Suprapubic skin (tissue), 4 donors: ENCODE data around the gene C20orf96. TPM values are rescaled to one million over a fixed set of nuclear protein-coding genes. Genes with fewer than 3 reads are reported as not detected.

Experiments
- DNase-seq, 2 donors: peaks; one replicate each; pipeline ENCODE4 v3.0.0-alpha.2; 2019; ENCODE audit warnings: low spot score in 2 of 2
- H3K27ac ChIP-seq: fragments of 200-600 bp; sonication (generic); one replicate; pipeline ENCODE4 v1.5.1; 2019
- H3K27me3 ChIP-seq: fragments of 200-600 bp; sonication (generic); one replicate; pipeline ENCODE4 v1.5.1; 2019
- H3K36me3 ChIP-seq: fragments of 200-600 bp; sonication (generic); one replicate; pipeline ENCODE4 v1.5.1; 2019
- H3K4me1 ChIP-seq: fragments of 200-600 bp; sonication (generic); one replicate; pipeline ENCODE4 v1.5.1; 2019
- H3K4me3 ChIP-seq: fragments of 200-600 bp; sonication (generic); one replicate; pipeline ENCODE4 v1.5.1; 2019; ENCODE audit warnings: mild to moderate bottlenecking
- H3K9me3 ChIP-seq: fragments of 200-600 bp; sonication (generic); one replicate; pipeline ENCODE4 v1.5.1; 2019
- CTCF ChIP-seq, 2 donors: fragments of 200-600 bp in 1 of 2; fragments of 450-650 bp in 1 of 2; sonication (generic) in 1 of 2; IDR thresholded peaks; one replicate each; pipeline ENCODE4 v1.5.1; 2016 to 2019; ENCODE audit warnings: antibody characterized with exemption in 2 of 2, mild to moderate bottlenecking in 1 of 2, moderate library complexity in 1 of 2
- EP300 ChIP-seq: sonication (generic); formaldehyde crosslinking; IDR thresholded peaks from one replicate; pipeline ENCODE4 v1.6.1; 2017; ENCODE audit warnings: antibody characterized with exemption
- POLR2A ChIP-seq, 2 donors: fragments of 450-650 bp; IDR thresholded peaks; one replicate each; pipeline ENCODE4 v1.6.1; 2017; ENCODE audit warnings: antibody characterized with exemption in 2 of 2, mild to moderate bottlenecking in 2 of 2, moderate library complexity in 2 of 2
- POLR2AphosphoS5 ChIP-seq, 3 donors: sonication (generic); formaldehyde crosslinking; IDR thresholded peaks; one replicate each; pipeline ENCODE4 v1.6.1; 2017; ENCODE audit warnings: antibody characterized with exemption in 3 of 3
- WGBS: methylation state at CpG from one replicate; pipeline ENCODE4 v1.1.5; 2018; 5-methylcytosine and 5-hydroxymethylcytosine counted together
- total RNA-seq, 4 donors: library from RNA; depleted of rRNA; stranded (reverse); fragments of >200 nt; gene quantifications; one replicate each; pipeline ENCODE4 v1.1.0, GENCODE V29; 2016

The C20orf96 gene
- total RNA-seq, 4 donors from 2014 or later: 0.91 to 5.1 (median 2.0) TPM

GRCh38 chr20:276620-277495, 13.7 kb downstream of the C20orf96 start:
- Histone ChIP-seq H3K36me3 (peaks cover 20% of the 10 kb centered on the region), H3K9me3 (no peaks in the 10 kb centered on the region), H3K27me3 (no peaks in the 10 kb centered on the region), H3K4me1 (no peaks in the 10 kb centered on the region), H3K4me3 (no peak overlapping the region), H3K27ac (no peak overlapping the region)
- TF ChIP-seq POLR2A (IDR thresholded peaks at IDR 0.05) (no peak), POLR2AphosphoS5 (IDR thresholded peaks at IDR 0.05) (no peak), EP300 (no peak), CTCF (IDR thresholded peaks at IDR 0.05) (no peak)
- DNase-seq: peak in 1 of 2 donors; percentile 38
- WGBS: 91% methylated on average over 12 of the region's 12 CpGs

GRCh38 chr20:275791-276190, 14.8 kb downstream of the C20orf96 start:
- Histone ChIP-seq H3K27me3 (no peaks in the 10 kb centered on the region), H3K9me3 (no peaks in the 10 kb centered on the region), H3K4me3 (no peak overlapping the region), H3K4me1 (no peaks in the 10 kb centered on the region), H3K36me3 (peaks cover 15% of the 10 kb centered on the region), H3K27ac (no peak overlapping the region)
- no peak for TF ChIP-seq EP300
- TF ChIP-seq POLR2AphosphoS5 (IDR thresholded peaks at IDR 0.05): no peak
- TF ChIP-seq CTCF (IDR thresholded peaks at IDR 0.05): no peak
- no peak for TF ChIP-seq POLR2A (IDR thresholded peaks at IDR 0.05)
- DNase-seq: no peak
- 92% methylated on average over 7 of the region's 7 CpGs for WGBS

- 89% methylated on average over 3 of the region's 3 CpGs for WGBS
- no peak for TF ChIP-seq POLR2AphosphoS5 (IDR thresholded peaks at IDR 0.05)
- TF ChIP-seq POLR2A (IDR thresholded peaks at IDR 0.05): no peak
- TF ChIP-seq CTCF (IDR thresholded peaks at IDR 0.05): no peak
Observed at GRCh38 chr20:273884-274283, 16.7 kb downstream of the C20orf96 start.

GRCh38 chr20:272718-273117, 17.8 kb downstream of the C20orf96 start:
- no peak for DNase-seq
- Histone ChIP-seq H3K27me3 (no peaks in the 10 kb centered on the region), H3K36me3 (peaks cover 15% of the 10 kb centered on the region), H3K4me1 (no peaks in the 10 kb centered on the region), H3K27ac (no peak overlapping the region), H3K9me3 (no peaks in the 10 kb centered on the region), H3K4me3 (no peak overlapping the region)
- TF ChIP-seq POLR2A (IDR thresholded peaks at IDR 0.05): no peak
- TF ChIP-seq CTCF (IDR thresholded peaks at IDR 0.05): no peak
- TF ChIP-seq POLR2AphosphoS5 (IDR thresholded peaks at IDR 0.05): no peak

More at GRCh38 chr20:273884-274283, 16.7 kb downstream of the C20orf96 start:
- DNase-seq: no peak
- no peaks in the 10 kb centered on the region for H3K27me3 ChIP-seq
- no peak overlapping the region for H3K27ac ChIP-seq
- H3K4me1 ChIP-seq: no peaks in the 10 kb centered on the region
- H3K4me3 ChIP-seq: no peak overlapping the region
- no peaks in the 10 kb centered on the region for H3K9me3 ChIP-seq
- H3K36me3 ChIP-seq: peaks cover 15% of the 10 kb centered on the region

DNA sequence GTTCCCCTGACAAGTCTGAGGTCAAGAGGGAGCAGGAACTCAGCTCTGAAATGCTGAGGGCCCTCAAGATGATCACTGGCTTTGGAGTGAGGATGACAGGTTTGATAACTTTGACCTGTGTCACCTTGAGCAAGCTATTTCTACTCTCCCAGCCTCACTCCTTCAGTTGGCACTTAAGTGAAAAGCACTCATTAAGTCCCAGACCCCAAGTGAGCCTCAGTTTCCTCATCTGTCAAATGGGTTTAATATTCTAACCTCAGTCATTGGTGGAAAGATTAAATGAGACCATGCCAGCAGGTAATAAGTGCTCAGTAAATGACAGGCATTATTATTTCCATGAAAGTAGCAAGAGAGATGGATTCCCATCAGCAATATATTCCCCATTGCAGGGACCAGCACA, 19.0 kb downstream of the C20orf96 start:
- DNase-seq: no peak
- H3K4me3 ChIP-seq: no peak overlapping the region
- H3K27me3 ChIP-seq: no peaks in the 10 kb centered on the region
- no peak overlapping the region for H3K27ac ChIP-seq
- peaks cover 5% of the 10 kb centered on the region for H3K36me3 ChIP-seq
- no peaks in the 10 kb centered on the region for H3K9me3 ChIP-seq
- H3K4me1 ChIP-seq: peaks cover 3% of the 10 kb centered on the region
- no peak for TF ChIP-seq CTCF (IDR thresholded peaks at IDR 0.05)
- TF ChIP-seq POLR2A (IDR thresholded peaks at IDR 0.05): no peak
- no peak for TF ChIP-seq EP300
- no peak for TF ChIP-seq POLR2AphosphoS5 (IDR thresholded peaks at IDR 0.05)
